GM21723 (cell line): ENCODE data around the gene MOSPD3.
A peak's percentile ranks its signal among the peaks of the same experiment; 100 is the strongest.

Experiments used
- ATAC-seq: cut with Tn5 transposase; IDR thresholded peaks from one replicate; pipeline ENCODE4 v1.9.1; 2021; ENCODE audit warnings: mild to moderate bottlenecking, moderate library complexity; ENCODE audit not compliant: unreplicated experiment

MOSPD3 gene

DNA sequence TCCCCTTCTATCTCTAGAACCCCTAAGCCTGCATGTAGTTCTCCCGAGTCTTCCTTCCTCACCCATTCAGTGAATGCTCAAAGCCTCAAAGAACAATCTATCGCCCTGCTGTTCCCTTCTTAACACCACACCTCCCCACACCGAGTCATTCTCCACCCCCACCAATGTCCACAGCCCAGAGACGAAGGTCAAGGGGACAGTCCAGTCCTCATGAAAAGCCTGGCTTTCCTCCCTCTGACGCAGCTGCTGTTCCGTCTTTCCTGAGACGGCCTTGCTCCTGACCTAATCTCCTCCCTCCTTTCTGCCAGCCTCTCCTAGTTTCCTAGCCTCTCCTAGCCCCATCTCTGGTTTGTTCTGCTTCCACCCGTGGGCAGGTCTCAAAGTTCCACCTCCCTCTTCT lies 9.2 kb downstream of the MOSPD3 start:
- no peak for ATAC-seq

GRCh38 chr7:100623951-100624824 lies 11.8 kb downstream of the MOSPD3 start:
- ATAC-seq, result no peak

DNA sequence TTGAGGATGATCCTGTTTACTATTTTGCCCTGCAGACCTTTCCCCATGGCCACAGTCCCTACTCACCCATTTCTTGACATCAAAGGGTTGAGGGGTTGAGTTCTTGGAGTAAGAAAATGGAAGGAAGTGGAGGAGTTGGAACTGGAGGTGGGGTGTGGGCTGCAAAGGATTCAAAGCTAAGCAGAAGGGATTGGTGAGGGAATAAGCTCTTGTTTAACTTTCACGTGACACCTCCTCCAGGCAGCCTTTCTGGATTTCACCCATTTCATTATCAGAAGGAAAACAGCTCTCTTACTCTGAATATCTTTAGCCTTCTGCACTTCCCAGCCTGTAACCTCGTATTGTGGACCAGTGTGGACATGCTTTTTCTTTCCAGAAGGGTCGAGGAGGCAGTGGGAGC lies 13.7 kb downstream of the MOSPD3 start:
- no peak for ATAC-seq

- ATAC-seq, result peak; percentile 75
Observed at GRCh38 chr7:100626530-100627237, 14.3 kb downstream of the MOSPD3 start.

GRCh38 chr7:100627238-100627549 lies 14.9 kb downstream of the MOSPD3 start:
- no peak for ATAC-seq

DNA sequence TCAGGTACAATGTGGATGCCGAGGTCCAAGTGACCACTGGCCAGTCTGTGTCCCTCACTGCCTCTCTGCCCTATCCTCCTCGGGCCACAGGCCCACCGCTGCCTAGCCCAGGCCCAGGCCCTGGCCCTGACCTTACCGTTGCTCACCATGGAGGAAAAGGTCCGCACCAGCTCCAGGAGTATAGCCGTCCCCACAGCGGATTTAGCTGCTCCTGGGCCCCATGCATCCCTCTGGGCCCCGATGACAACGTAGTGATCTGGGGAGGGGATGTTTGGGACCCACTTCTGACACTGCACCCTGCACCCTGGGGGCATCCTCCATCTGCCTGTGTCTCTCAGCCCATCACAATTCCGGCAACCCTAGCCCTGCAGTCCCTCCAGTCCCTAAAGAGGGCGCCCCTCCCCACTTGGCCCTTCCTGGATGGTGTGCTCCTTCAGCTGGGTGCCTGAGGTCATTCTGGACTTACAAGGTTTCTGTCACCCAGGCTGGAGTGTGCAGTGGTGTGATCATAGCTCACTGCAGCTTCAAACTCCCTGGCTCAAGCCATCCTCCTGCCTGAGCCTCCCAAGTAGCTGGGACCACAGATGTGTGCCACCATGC lies 16.9 kb downstream of the MOSPD3 start:
- no peak for ATAC-seq

GRCh38 chr7:100630066-100630465 lies 17.7 kb downstream of the MOSPD3 start:
- no peak for ATAC-seq

DNA sequence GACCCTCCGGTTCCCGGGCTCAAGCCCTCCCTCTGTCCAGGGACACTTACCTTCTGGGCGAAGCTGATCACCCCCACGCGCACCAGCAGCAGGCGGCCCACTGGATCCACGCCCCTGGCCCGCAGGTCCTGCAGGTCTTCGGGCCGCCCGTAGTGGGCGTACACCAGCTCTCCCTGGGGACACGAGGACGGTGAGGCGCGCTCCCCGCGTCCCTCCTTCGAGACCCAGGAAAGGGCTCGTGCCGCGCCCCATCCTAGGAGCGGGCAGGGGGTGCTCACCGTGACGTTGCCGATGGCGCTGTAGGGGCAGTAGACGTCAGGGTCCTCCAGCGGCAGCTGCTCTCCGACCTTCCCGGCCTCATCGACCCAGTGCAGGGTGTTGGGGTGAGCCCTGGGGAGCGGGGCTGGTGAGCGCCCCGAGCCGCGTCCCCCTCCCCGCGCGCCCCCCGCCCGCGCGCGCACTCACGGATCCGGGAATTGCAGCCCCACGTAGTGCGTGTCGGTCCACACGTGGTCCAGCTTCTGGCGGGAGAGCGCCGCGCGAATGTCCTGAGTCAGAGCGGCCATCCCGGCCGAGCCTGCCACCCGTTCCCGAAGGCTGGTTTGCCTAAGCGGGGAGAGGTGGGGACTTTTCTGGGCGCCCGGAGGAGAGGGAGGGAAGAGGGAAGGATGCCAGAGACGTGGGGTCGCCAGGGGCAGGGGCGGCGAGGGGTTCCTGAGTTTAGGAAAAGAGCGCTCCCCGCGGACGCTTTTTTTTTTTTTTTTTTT lies 20.8 kb downstream of the MOSPD3 start:
- peak; percentile 46 for ATAC-seq

DNA sequence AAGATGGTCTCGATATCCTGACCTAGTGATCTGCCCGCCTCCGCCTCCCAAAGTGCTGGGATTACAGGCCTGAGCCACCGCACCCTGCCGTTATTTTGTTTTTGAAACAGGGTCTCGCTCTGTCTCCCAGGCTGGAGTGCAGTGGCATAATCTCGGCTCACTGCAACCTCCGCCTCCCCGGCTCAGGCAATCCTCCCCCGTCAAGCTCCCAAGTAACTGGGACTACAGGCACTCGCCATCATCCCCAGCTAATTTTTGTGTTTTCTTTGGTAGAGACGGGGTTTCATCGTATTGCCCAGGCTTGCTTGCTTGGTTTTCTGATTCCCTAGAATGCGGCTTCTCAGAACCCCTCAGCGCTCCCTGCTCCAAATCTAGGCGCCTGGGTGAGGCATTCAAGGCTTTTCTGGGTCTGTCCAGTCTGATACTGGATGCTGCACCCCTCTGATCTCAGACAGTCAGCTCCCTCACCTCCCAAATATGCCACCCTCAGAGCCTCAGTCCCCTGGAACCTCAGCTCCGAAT lies 27.7 kb downstream of the MOSPD3 start:
- ATAC-seq, result no peak

DNA sequence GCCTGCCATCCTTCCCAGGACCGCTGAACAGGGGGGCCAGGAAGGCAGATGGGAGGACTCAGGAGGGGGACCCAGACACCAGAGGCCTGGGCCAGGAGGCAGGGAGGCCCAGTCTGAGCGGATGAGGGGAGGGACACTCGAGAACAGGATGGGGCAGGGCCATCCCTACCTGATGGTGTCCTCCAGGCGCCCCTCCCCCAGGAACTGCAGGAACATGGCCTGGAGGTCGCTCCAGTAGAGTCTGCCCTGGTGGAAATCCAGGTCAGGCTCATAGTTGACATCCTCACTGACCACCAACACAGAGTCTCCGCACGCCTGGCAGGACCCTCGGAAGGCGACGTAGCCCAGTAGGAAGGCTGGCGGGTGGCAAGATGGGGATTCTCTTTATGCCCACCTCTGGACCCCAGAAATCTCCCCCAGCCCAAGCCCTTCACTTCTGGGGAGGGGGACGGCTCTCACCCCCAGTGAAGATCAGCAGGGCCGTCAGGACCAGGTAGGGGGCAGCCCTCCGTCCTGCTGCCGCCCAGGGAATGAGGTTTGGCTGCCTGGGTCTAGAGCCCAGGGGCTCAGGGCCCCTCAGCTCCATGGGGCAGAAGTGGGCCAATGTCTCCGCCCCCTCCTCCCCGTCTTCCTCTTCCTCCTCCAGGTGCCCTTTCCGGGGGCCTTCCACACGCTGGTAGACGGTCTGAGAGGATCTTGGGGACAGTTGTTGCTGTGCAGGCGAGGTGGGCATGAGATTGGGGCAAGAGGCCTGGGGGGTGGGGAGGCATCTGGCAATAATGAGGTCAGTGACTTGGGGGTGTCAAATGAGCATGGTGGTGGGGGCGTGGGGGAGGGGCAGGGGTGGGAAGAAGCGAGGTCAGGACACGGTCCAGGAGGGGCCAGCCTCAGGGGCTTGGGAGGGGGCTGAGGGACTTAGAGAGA lies 28.4 kb downstream of the MOSPD3 start:
- ATAC-seq, result no peak

DNA sequence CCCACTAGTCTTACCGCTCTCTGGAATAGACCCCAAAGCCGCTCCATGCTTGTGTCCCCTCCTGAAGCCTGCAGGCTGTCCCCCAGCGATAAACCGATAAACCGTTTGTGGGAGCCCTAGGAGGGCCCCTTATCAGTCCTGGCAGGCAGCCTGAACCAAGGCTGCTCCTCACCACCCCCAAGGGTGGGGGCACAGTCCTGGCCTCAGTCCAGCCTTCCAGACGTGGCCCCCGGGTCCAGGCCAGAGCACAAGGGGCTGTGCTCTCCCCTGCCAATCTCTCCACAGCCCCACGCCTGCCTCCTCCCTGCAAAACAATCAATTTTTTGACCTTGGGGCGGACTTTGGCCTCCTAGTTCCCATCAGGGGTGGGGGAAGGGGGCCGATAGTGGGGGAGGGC lies 29.1 kb downstream of the MOSPD3 start, which contains the start of gene TFR2:
Gene TFR2 (minus strand): TSS at position 90 of the 397 bp plus-strand sequence. CDS start 43 bp downstream, at position 47.
- ATAC-seq, result no peak

DNA sequence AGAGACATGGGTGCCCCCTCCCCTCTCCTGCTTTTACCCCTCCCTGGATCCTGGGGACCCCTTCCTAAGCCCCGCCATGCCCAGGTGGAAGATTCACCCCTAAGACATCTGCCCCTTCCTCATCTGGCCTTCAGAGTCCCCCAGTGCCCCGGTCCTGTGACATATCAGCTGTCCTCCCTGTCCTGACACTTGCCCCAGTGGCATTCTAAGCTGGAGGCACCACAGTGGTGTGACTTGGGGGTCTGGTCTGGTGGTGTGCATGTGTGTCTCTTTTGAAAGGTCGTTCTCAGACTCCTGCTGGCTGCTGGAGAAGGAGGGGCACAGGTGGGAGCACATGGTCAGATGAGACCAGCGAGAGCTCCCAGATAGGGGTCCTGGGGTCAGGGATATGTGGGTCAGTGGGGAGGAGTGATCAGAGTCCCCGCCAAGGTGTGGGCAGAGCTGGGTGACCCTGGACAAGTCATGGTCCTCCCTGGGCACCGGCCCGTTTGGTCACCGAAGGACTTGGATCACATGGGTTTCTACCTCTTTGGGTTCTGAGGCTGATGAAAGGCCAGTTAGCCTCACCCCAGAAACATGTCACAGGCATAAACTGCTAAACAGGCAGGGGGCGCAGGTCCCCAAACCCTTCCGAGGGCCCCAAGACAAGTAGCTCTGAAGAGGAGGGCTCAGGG lies 29.7 kb downstream of the MOSPD3 start:
- ATAC-seq, result no peak

DNA sequence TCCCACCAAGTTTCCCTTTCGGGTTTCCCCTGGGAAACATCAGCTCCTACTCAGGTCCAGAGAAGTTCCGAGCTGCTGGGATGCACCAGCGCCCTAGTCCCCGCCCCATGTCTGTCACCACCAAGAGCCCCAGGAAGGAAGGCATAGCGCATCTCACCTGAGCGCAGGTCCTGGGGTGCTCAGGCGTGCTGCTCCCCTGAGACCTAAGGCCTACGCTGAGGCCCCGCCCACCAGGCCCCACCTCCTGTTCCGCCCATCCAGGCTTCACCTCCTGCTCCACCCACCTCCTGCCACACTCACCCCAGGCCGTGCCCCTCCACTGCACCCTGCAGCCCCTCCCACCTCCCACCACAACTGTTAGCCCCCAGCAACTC lies 30.2 kb downstream of the MOSPD3 start:
- no peak for ATAC-seq

DNA sequence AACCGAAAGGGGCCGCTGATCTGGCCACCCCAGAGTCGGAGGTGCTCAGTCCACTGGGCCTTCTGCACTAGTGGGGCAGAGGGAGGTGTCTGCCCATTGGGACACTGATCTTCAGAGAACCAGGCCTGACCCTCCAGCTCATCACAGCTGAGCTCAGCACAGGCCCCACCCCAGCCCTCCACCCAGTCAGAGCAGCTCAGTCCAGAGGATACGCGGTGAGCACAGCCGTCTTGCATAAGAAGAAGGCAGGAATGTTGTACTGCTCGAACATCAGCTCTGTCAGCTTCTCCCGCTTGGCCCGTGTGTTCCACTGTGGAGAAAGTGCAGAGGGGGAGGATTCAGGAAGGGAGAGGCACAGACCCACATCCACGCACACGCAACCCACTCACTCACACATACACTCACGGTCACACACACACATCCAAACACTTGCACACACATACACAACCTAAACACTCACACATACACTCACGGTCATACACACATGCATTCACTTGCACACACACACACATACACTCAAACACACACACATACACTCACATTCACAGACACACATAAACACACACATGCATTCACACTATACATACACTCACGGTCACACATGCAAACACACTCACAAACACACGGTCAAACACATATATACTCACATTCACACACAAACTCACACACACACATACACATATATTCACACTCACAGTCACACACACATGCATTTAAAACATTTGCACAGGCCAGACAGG lies 37.7 kb downstream of the MOSPD3 start:
- no peak for ATAC-seq

DNA sequence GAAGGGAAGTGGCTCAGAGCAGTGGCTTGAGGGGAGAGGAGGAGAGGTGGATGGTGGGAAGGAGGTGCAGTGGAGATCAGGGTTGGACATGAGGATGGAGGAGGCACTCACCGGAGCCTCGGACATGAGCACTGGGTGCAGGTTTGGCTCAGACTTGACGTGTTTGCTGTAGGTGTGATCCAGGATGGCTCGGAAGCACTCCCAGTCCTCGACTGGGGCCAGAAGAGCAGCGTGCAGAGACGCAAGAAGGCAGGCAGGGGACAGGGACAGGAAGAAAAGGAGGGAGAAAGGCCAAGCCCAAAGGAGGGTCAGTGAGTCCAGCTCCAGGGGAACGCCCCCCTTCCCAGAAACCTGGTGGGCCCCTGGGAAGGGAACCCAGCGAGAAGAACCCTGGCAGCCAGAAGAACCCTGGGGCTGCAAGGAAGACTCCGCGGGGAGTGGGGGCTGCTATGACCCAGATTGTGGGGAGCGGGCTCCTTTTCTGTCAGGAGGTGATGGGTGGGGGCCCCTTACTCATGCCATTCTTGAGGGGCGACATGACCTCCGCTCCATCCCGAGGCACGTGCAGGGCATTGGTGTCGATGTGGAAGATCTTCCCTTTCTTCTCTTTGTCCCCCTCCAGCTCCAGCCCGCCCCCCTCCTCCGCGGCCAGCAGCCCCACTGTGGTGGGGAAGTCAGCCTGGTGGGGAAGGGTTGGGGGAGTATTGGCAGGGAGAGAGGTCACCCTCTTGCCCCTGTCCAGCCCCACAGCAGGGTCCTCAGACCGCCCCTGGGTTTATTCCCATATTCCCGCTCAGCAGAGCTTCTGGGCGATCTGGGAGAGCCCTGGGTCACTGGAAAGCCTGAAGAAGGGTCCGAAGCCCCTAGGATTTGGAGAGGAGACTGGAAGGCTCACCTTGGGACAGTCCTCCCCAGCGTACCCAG lies 42.8 kb downstream of the MOSPD3 start:
- ATAC-seq, result no peak

DNA sequence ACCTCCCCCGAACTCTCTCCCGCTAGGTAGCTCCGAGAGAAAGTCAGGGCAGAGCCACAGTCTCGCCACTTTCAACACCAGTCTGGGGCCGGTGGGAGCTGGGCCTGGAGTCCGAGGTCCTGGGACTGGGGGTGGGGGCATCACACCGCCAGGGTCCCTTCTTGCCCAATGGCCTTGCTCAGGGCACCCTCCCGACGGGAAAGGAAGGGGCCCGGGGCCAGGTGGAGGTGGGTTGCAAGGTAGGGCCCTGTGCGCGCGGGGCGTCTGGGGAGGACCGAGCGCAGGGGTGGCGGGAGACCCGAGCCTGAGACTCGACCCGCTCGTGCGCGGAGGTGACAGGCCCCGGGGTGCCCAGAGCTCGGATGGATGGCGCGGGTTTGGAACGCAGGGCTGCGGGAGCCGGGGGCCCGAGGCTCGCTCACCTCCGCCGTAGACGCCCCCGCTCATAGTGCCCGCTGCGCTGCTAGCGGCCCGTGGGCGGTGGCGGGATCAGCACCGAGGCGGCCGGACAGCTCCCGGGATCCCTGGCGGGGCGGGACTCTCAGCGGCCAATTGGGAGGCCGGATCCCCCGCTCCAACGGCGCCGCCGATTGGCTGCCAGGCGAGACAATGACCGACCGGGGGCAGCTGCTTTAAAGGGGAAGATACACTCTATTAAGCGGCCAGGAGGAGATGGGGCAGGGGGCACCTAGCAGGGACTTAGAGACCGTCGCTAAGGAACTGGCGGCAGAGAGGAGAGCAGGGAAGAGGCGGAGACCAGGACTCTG lies 43.8 kb downstream of the MOSPD3 start, which contains the start of gene ACTL6B:
Gene ACTL6B (minus strand): TSS at position 541 of the 767 bp plus-strand sequence. CDS start 94 bp downstream, at position 447.
- ATAC-seq, result no peak
